Common myeloid progenitor, CD34-positive (primary cell): ENCODE data around the gene LRRC8D.

Experiments used
- CTCF ChIA-PET: fragments of 350-600 bp; sonication (Branson Sonifier 250); formaldehyde crosslinking; loops from one replicate; lab custom pipeline; 2021; ENCODE audit warnings: antibody characterized with exemption; lab: Charles Lee
- POLR2A ChIA-PET: fragments of 350-600 bp; sonication (Branson Sonifier 250); formaldehyde crosslinking; loops from one replicate; lab custom pipeline; 2021; ENCODE audit warnings: antibody characterized with exemption; lab: Charles Lee
- DNase-seq, 3 donors: peaks; one replicate each; pipeline versions ENCODE4 v3.0.0 to v3.0.0-alpha.2; 2013
- H3K27ac ChIP-seq, 2 experiments: 1 replicate in 1 of 2; 2 replicates in 1 of 2; pipeline ENCODE4 v1.7.0; 2013; ENCODE audit warnings: inconsistent platforms in 2 of 2, low read length in 2 of 2, mild to moderate bottlenecking in 2 of 2, low read depth in 1 of 2, moderate library complexity in 1 of 2; ENCODE audit not compliant: severe bottlenecking in 2 of 2, insufficient read depth in 1 of 2, poor library complexity in 1 of 2
- H3K27me3 ChIP-seq, 5 experiments: replicated peaks in 2 of 5; 1 replicate in 3 of 5; 2 replicates in 2 of 5; pipeline versions ENCODE4 v1.6.1 to v1.7.0; 2013; ENCODE audit warnings: low read length in 4 of 5, mild to moderate bottlenecking in 2 of 5, moderate library complexity in 2 of 5, inconsistent platforms in 1 of 5; ENCODE audit not compliant: insufficient read depth in 5 of 5, control insufficient read depth in 4 of 5
- H3K36me3 ChIP-seq, 4 experiments: 1 replicate in 2 of 4; 2 replicates in 2 of 4; pipeline versions ENCODE4 v1.6.1 to v1.7.0; 2013; ENCODE audit warnings: low read length in 3 of 4, control low read depth in 1 of 4, mild to moderate bottlenecking in 1 of 4; ENCODE audit not compliant: control insufficient read depth in 4 of 4, insufficient read depth in 4 of 4
- H3K4me1 ChIP-seq, 4 experiments: 1 replicate in 3 of 4; 2 replicates in 1 of 4; pipeline versions ENCODE4 v1.6.1 to v1.7.1; 2013; ENCODE audit warnings: low read length in 3 of 4, mild to moderate bottlenecking in 3 of 4, control low read depth in 1 of 4, inconsistent platforms in 1 of 4, moderate library complexity in 1 of 4; ENCODE audit not compliant: control insufficient read depth in 4 of 4, insufficient read depth in 4 of 4; ENCODE audit errors: control extremely low read depth in 1 of 4
- H3K4me3 ChIP-seq, 7 experiments: 1 replicate in 4 of 7; 2 replicates in 3 of 7; pipeline versions ENCODE4 v1.5.1 to v1.7.0; 2013; ENCODE audit warnings: mild to moderate bottlenecking in 7 of 7, low read length in 6 of 7, moderate library complexity in 6 of 7, inconsistent platforms in 2 of 7, low read depth in 2 of 7, control low read depth in 1 of 7; ENCODE audit not compliant: insufficient read depth in 4 of 7, control insufficient read depth in 1 of 7; ENCODE audit errors: extremely low read depth in 1 of 7
- H3K9me3 ChIP-seq, 5 experiments: 1 replicate in 4 of 5; 2 replicates in 1 of 5; pipeline versions ENCODE4 v1.6.1 to v1.7.1; 2013; ENCODE audit warnings: low read length in 4 of 5, mild to moderate bottlenecking in 2 of 5, inconsistent platforms in 1 of 5, low read depth in 1 of 5, moderate library complexity in 1 of 5; ENCODE audit not compliant: control insufficient read depth in 4 of 5, insufficient read depth in 2 of 5; ENCODE audit errors: control extremely low read depth in 1 of 5
- WGBS: methylation state at CpG from one replicate; pipeline ENCODE4 v1.1.5; 2013; ENCODE audit not compliant: insufficient coverage; 5-methylcytosine and 5-hydroxymethylcytosine counted together

Gene LRRC8D

GRCh38 chr1:89878256-89878655 lies 57.4 kb downstream of the LRRC8D start:
- ChIA-PET CTCF (interaction anchor here (0.8 to 1.6 kb wide), 3 partner anchors 14 to 81 kb away, joined by 3 to 6 read pairs (median 3); no protein-coding TSS in a partner anchor), POLR2A (no interaction called here)
- 89% methylated on average over 1 of the region's 1 CpG for WGBS
- peaks cover 0 to 11% (median 7%) of the 10 kb centered on the region in 5 experiments for H3K9me3 ChIP-seq
- H3K27ac ChIP-seq = peak overlapping the region in 1 of 2 experiments; percentile 72
- peaks cover 10 to 36% (median 21%) of the 10 kb centered on the region in 4 experiments for H3K4me1 ChIP-seq
- H3K4me3 ChIP-seq = peak overlapping the region in 1 of 7 experiments; percentile 27
- DNase-seq = no peak
- peaks cover 6 to 38% (median 12%) of the 10 kb centered on the region in 4 experiments for H3K36me3 ChIP-seq
- no peaks in the 10 kb centered on the region for H3K27me3 ChIP-seq

GRCh38 chr1:89880679-89881078 lies 59.8 kb downstream of the LRRC8D start:
- POLR2A ChIA-PET = no interaction called here
- DNase-seq = no peak
- no CpG with 5 or more reads among the region's 1 CpG for WGBS
- H3K27me3 ChIP-seq = no peaks in the 10 kb centered on the region
- H3K36me3 ChIP-seq = peaks cover 8 to 52% (median 16%) of the 10 kb centered on the region in 4 experiments
- peaks cover 0 to 11% (median 7%) of the 10 kb centered on the region in 5 experiments for H3K9me3 ChIP-seq
- H3K27ac ChIP-seq = no peak overlapping the region
- peaks cover 7 to 22% (median 16%) of the 10 kb centered on the region in 4 experiments for H3K4me1 ChIP-seq
- H3K4me3 ChIP-seq = no peak overlapping the region
- CTCF ChIA-PET = interaction anchor here (1.8 kb wide), 1 partner anchor 19 kb away, joined by 4 read pairs; no protein-coding TSS in a partner anchor

DNA sequence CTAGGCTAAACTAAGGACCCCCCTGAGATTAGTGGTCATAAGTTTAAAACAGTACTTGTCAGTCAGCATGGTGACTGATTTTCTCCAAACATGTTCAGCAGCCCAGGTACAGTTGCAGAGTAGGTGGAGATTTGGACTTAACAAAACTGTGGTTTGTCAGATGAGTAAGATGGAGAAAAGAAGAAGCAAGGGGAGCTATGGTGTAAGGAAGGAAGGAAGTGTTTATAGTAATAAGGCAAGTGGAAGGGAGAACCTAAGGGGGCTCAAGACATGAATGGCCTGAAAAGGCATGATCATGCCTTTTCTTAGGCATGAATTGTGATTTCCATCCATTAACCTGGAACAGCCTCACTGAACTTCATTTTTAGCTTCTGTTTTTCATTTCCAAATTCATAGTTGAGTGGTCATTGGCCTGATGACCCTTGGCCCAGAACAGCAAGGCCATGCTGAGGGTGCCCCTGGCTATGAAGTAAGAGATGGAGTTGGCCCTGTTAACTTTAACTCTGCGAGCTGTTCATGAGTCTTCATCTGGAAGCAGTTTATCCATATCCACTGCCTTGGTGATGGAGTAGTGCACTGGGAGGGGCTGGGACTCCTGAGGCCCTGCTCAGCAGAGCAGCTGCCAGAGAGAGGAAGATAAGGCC lies 60.7 kb downstream of the LRRC8D start:
- H3K4me1 ChIP-seq = peaks cover 7 to 17% (median 13%) of the 10 kb centered on the region in 4 experiments
- H3K36me3 ChIP-seq = peaks cover 9 to 46% (median 16%) of the 10 kb centered on the region in 4 experiments
- DNase-seq = peak in 1 of 3 donors; percentile 31
- no peak overlapping the region for H3K27ac ChIP-seq
- CTCF ChIA-PET = interaction anchor here (1.1 to 1.8 kb wide), 2 partner anchors 15 to 19 kb away, joined by 3 to 4 read pairs; no protein-coding TSS in a partner anchor
- no peaks in the 10 kb centered on the region for H3K27me3 ChIP-seq
- peaks cover 0 to 11% (median 7%) of the 10 kb centered on the region in 5 experiments for H3K9me3 ChIP-seq
- WGBS = 91% methylated on average over 1 of the region's 1 CpG
- POLR2A ChIA-PET = no interaction called here
- no peak overlapping the region for H3K4me3 ChIP-seq

- no peaks in the 10 kb centered on the region for H3K27me3 ChIP-seq
- ChIA-PET CTCF (interaction anchor here (0.6 to 1.1 kb wide), 2 partner anchors 14 to 64 kb away, joined by 3 to 4 read pairs; no protein-coding TSS in a partner anchor), POLR2A (no interaction called here)
- peaks cover 0 to 11% (median 7%) of the 10 kb centered on the region in 5 experiments for H3K9me3 ChIP-seq
- peaks cover 7 to 10% (median 8%) of the 10 kb centered on the region in 4 experiments for H3K4me1 ChIP-seq
- no peak overlapping the region for H3K27ac ChIP-seq
- H3K4me3 ChIP-seq = no peak overlapping the region
- peaks cover 9 to 46% (median 16%) of the 10 kb centered on the region in 4 experiments for H3K36me3 ChIP-seq
- DNase-seq = no peak
- 100% methylated on average over 3 of the region's 6 CpGs for WGBS
Measured at GRCh38 chr1:89882348-89883029, 61.7 kb downstream of the LRRC8D start.

GRCh38 chr1:89883030-89883379 lies 62.2 kb downstream of the LRRC8D start:
- H3K9me3 ChIP-seq = peaks cover 0 to 11% (median 7%) of the 10 kb centered on the region in 5 experiments
- peaks cover 9 to 46% (median 16%) of the 10 kb centered on the region in 4 experiments for H3K36me3 ChIP-seq
- no peaks in the 10 kb centered on the region for H3K27me3 ChIP-seq
- H3K4me1 ChIP-seq = peaks cover 2 to 7% (median 5%) of the 10 kb centered on the region in 4 experiments
- CTCF ChIA-PET = no interaction called here
- no peak overlapping the region for H3K4me3 ChIP-seq
- POLR2A ChIA-PET = no interaction called here
- no peak overlapping the region for H3K27ac ChIP-seq
- no peak for DNase-seq
- WGBS = 88% methylated on average over 6 of the region's 6 CpGs

GRCh38 chr1:89884718-89885596 lies 64.1 kb downstream of the LRRC8D start:
- CTCF ChIA-PET = interaction anchor here (1.0 kb wide), 1 partner anchor 9 kb away, joined by 3 read pairs; no protein-coding TSS in a partner anchor
- Histone ChIP-seq H3K4me3 (no peak overlapping the region), H3K9me3 (peaks cover 0 to 11% (median 7%) of the 10 kb centered on the region in 5 experiments), H3K27ac (no peak overlapping the region), H3K27me3 (no peaks in the 10 kb centered on the region), H3K4me1 (peaks cover 0 to 7% (median 1%) of the 10 kb centered on the region in 4 experiments), H3K36me3 (peaks cover 8 to 39% (median 15%) of the 10 kb centered on the region in 4 experiments)
- WGBS = 100% methylated on average over 3 of the region's 6 CpGs
- no peak for DNase-seq
- POLR2A ChIA-PET = no interaction called here
